ENCODE results near the gene MED10.
"Not testable (repeated sequence)": the region's sequence is repeated elsewhere in the genome, so short reads cannot be mapped to it uniquely, and the experiment has no call there.

MED10 gene

DNA sequence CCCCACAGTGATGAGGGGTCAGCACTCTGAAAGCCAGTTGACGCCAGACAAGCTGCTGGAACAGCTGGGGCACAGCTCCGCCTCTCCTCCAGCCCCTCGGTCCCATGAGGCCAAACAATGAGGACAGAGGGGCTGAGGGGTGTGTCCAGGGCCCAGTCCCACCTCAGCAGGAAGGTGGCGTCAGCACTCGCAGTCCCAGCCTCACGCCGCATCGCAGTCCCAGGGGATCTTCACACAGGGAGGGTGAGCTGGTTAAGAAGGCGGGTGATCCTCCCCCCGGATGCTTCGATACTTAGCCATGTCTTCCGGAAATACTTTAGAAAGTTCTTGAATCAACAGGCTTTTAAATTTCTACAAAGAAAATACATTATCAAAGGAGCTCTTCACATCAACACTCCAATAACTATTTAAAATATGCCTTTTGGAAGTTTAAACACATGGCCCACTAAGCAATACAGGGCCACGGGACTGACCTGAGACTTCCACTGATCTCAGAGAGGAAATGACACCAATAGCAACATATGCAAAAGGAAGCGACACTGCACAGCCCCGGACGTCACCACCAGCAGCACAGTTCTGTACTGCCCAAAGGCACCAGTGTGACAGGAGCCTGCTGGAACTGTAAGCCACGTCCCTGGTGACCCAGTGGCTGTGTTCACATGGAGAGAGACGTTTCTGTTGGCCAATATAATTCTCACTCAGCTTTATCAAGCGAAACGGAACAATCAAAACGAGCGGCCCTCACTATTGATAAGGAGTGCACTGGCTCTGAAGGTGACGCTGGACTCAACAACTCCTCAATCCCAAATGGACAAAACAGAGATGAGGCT is 5.9 kb downstream of the MED10 start:
- DNase-seq (ENCODE audit: low spot score), result no peak

DNA sequence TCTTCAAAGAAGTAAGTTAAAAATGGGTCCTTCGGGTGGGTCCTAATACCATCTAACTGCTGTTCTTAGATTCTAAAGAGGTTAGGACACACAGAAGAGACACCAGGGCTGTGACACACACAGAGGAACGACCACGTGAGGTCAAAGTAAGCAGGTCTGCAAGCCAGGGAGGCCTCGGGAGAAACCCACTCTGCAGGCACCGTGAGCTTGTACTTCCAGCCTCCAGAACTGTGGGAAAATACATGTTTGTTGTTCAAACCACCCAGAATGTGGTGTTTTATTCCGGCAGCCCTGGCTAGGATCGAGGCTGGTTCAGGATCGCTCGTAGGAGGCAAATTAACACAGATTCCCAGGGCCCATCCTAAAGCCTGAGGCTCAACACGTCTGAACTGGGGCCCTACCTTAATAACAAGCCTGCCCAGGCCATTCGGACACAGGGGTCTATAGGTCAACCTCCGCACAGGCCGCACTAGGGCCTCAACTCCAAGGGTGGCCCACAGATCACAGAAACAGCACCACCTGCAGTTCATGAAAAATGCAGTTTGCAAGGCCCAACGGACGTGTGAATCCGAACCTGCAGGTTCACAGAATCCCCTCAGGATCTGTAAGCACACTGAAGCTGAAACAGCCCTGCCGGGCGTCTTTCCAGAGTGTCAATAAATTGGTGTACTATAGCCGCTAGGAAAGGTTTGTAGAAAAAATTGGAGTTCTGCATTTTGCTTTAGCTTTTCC is 7.1 kb downstream of the MED10 start:
- no peak for DNase-seq (ENCODE audit: low spot score)

DNA sequence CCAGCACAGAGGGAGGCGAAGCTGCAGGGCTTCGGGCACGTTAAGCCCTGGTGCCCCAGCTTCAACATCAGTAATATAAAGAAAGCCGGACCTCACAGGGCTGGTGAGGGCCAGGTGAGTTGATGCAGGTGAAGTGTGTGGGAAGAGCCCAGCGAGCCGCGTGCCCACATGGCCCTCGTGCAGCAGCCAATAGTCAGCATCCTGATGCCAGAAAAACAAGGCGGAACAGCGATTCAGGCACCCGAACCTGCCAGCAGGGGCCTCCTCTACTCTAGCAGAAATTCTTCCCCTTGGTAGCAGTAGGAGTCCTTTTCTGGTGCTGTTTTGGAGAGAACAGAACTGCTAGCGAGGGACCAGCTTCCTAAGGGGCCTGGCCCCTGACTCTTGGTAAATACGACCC is 7.8 kb downstream of the MED10 start:
- no peak for DNase-seq (ENCODE audit: low spot score)

DNA sequence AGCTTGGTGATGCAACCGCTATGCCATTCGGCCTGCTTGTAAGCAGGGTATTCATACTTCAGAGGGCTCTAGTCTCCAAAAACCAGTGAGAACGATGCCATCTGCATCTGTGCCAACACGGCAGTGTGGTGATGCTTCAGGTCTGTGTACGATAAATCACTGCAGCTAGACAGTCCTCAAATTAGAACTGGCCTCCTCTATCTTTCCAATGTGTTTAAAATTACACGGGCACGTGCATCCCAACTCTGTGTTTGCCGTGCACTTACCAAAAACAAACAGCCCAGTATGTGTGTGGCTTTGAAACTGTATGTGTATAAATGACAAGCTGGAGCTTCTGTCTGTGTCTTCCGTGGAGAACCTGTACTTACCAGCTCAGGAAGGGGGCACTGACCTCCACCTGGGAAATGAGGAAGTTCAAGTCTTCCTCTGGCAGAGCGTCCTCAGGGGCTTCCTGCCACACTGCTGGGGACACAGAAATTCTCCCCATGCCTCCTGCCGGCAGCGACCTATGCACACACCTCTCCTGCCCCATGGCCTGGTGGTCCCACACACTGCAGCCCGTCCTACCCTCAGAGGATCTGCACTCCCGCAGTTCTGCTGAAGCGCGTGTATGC is 12.3 kb downstream of the MED10 start:
- peak; percentile 15 for DNase-seq (ENCODE audit: low spot score)

DNA sequence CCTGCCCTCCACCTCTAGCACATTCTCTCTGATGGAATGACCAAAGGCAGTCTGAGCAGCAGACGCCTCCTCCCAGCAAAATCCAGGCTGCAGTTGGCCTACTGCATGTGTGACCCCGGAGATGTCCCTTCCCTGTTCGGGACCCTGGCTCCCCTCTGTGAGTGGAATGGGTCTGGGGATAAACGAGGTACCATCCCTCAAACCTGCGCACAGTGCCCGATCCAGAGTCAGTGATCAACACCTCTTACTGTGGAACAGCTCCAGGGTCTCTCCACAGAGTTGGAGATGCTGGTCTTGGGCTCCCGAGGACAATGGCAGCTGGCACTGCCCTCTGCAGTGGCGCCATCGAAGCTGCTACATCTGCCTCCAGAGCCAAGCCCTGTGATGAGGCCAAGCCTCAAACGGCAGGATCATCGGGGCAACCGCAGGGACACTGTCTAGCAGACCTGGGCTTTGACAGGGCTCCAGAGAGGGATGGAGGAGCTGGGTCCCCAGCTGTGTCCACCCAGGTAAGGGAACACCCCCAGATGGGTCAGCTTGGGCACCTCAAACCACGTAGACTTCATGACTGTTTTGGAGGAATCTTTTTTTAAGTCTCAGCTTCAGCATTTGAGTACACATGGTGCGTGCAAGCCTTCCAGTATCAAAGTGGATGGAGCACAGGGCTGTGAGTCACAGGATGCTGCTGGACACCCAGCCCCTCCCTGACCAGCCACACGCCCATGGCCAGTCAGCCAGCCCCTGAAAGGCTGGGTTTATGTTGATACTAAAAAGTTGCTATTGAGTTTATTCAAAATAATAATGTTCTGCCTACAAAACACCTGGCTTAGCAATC is 13.0 kb downstream of the MED10 start:
- DNase-seq (ENCODE audit: low spot score), result no peak

DNA sequence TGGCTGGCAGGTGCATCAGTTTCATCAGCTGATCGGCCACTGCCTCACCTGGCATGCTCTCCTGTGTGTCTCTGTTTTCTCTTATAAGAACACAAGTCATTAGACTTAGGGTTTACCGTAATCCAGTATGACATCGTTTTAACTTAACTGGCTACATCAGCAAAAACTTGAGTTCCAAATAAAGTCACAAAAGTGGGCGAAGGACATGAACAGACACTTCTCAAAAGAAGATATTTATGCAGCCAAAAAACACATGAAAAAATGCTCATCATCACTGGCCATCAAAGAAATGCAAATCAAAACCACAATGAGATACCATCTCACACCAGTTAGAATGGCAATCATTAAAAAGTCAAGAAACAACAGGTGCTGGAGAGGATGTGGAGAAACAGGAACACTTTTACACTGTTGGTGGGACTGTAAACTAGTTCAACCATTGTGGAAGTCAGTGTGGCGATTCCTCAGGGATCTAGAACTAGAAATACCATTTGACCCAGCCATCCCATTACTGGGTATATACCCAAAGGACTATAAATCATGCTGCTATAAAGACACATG is 14.8 kb downstream of the MED10 start:
- DNase-seq (ENCODE audit: low spot score), result not testable (repeated sequence)

DNA sequence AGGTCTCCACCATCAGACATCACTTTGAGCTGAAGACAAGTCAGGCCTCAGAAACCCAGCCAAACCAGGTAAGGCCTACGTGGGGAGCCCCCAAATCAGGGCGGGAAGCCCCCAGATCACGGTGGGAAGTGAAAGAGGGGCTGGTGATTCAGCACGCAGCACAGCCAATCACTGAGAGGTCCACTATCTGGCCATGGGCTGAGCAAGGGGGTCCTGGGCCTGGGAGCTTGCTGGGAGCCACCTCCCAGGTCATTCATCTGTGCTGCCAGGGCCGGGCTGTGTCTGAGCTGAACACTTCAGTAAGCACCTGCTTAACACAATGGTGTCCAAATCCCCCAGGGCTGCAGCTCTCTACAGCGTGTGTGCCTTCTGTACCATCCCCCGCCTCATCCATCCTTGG is 15.5 kb downstream of the MED10 start:
- DNase-seq (ENCODE audit: low spot score), result no peak

DNA sequence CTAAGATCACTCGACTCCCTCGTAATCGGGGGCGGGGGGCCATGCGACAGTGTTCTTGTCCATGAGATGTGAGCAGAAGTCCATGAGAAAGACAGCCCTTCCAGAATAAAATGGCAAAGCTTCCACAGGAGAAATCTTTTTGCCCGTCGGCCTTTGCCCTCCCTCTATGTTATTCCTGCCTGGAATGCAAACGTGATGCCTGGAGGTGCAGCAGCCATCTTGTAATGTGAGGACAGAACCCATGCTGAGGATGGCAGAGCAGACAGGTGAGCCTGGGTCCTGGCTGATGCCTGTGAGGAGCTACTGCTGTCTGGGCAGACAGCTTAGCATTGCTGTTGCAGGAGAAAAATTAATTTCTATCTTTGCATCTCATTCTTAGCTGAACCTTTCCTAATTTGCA is 17.2 kb downstream of the MED10 start:
- no peak for DNase-seq (ENCODE audit: low spot score)

DNA sequence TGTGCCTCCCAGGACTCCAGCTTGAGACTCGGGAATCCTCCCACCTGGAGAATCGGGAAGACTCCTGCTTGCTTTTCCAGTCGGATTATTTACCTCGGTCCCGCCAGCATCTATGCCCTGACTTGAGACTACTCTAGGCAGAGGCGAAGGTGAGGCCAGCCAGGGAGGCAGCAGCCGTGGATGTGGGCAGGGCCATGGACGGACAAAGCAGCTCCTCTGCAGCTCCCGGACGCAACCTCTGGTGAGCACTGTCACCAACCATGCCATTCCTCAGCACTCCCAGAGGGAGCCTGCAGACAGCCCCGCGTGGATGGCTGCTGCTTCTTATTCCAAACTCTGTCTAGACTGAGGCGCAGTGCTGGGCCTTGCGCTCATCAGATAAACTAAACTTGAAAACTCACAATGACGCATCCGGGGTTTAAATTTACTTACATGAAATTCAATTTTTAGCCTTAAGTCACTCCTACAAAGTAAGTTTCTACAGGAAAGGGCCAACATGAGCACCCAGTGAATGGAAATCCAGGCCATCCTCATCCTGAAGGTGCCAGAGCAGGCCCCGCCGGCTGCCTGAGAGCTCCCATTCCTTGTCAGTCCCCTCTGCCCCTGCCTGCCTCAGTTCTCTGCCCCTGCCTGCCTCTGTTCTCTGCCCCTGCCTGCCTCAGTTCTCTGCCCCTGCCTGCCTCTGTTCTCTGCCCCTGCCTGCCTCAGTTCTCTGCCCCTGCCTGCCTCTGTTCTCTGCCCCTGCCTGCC is 17.8 kb downstream of the MED10 start:
- no peak for DNase-seq (ENCODE audit: low spot score)

DNA sequence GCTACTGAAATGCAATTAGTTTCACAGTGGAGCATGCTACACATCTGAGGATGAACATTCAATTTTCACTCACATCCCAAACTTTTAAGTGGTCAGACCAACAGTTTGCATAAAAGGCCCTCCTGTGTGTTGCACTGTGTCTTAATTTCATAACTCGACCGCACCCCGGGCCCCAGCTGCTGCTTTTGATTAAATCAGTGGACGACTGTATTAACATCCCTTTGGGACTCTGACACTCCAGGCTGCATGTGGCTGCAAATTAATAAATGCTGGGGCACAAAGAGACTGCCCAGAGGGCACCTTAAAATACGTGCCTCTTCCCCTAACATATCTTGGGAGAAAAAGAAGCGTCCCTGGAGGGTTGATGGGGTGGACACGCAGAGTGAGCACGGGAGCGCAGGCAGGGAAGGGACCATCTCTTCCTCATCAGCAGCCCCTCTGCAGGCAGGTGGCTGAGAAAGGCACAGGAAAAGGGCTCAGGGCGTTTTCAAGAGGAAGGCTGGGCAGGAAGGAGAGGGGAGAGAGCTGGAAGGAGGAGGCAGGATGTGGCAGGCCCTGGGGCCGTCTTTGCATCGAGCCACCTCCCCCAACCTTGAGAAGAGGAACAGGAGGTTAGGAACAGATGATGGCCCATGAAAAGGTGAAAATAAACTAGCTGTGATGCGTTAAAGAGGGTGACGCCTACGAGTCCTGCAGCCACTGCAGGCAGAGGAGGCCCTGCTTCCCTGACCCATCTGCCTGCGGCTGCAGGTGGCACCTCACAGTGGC is 18.6 kb downstream of the MED10 start:
- DNase-seq (ENCODE audit: low spot score), result no peak

DNA sequence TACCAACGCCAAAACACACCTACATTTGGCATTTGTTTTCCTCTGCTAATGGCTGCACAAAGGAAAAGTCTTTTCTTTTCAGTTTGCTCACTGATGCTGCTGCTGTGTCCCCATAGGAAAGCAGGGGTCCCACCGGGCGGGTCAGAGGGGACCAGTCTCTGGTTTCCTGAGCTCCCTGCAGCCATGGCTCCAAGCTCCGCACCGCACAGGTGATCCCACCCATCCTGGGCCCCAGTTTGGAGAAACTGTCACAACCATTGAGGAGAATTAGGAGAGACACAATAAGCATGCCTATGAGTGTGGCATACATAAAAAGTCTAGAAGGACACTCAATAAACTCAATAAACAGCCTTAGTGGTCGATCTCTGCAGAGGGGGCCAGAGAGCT is 19.9 kb downstream of the MED10 start:
- DNase-seq (ENCODE audit: low spot score), result no peak

DNA sequence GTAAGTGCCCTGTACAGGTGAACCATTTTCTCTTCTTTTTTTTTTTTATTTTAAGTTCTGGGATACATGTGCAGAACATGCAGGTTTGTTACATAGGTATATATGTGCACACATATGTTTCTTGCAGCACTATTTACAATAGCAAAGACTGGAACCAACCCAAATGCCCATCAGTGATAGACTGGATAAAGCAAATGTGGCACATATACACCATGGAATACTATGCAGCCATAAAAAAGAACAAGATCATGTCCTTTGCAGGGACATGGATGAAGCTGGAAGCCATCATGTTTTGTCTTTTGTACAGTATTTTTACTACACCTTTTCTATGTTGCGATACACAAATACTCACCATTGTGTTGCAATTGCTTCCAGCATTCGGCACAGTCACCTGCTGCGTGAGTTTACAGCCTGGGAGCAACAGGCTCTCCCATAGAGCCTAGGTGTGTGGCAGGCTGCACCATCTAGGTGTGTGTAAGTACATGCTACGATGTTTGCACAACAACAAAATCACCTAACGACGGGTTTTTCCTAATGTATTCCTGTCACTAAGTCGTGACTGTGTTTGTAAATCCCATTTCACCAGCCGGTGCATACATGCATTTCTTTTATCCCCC is 20.4 kb downstream of the MED10 start:
- not testable (repeated sequence) for DNase-seq (ENCODE audit: low spot score)

DNA sequence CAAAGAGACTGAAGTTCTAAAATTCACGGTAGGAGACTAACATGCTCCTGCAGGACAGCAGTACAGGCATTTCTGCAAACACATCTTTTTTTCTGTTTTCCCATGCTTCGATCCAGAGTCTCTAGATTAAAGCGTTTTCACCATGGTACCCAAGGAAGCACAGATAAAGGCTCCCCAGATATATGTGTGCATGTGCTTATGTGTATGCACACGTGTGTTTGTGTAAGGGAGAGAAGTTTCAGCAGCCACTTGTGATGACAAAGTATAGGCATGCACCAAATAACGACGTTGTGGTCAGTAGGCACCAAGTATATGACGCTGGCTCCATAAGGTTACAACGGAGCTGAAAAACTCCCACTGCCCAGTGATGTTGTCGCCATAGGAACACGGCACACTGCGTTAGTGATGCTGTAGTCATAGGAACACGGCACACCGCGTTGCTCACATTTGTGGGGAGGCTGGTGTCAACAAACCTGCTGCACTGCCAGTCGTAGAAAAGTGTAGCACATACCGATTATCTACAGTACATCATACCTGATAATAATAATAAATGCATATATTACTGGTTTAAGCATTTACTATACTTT is 21.7 kb downstream of the MED10 start:
- no peak for DNase-seq (ENCODE audit: low spot score)

DNA sequence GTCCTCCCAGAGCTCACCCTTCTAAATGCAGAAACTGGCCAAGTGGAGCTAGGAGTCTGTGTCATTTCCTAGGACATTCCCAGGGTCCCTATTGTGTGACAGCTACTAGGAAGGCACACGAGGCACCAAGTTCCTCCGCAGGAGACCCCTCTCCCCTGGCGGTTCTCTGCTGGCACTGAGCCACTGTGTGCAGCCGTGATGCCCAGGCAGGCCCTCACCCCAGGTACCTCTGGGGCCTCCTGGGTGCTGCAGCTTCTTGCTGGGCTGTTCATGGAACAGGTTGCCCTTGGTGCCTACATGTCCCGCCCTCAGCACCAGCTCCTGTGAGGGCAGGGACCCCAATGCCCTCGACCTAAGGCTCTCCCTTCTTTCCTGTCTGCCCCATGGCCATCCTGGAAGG is 23.1 kb downstream of the MED10 start:
- DNase-seq (ENCODE audit: low spot score), result no peak

DNA sequence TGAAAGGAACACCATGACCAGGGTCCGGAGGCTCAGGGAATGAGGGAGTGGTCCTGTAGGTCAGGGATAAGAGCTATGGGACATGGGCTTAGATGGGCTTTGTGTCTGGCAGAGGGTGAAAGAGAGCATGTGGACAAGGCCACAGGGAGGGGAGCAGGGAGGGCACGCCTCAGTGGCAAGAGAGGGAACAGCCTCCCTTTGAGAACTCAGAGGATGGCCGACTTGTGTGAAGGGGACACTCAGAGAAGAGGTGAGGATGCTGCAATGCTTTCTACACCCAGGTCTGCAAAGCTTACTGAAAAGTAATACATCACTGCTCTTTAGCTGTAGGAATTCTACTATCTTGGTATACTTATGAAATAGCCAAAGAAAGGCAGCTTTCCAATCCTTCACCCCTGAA is 23.5 kb downstream of the MED10 start:
- no peak for DNase-seq (ENCODE audit: low spot score)

DNA sequence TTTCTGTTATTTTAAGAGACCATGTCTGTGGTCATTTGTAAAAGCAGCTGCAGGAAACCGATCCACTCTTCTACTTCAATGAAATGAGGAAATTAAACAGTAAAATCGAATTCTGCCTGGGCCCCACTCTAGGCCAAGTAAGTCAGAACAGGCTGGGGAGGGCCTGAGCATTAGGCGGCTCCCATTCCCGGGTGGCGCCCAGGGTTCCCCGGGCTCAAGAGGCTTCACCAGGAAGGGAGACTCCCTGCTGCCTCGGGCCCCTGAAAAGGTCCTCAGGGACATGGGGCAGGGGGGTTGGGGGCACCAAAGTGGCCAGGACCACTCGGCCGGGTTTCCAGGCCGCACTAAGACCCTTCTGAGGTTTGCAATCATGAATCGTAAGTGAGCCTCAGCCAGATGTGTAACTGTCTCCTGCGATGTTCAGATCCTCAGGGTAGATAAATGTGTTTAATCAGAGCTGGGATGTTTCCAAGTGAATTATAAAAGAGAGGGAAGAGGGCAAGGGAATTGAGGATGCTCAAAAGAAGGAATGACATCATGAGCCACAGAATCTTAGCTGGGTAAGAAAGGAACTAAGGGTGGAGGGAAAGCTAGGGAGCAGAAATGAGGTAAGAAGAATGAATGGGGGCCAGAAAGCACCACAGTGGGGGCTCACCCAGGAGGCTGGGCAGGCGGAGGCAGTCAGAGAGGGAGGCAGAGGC is 24.6 kb downstream of the MED10 start:
- DNase-seq (ENCODE audit: low spot score), result no peak

DNA sequence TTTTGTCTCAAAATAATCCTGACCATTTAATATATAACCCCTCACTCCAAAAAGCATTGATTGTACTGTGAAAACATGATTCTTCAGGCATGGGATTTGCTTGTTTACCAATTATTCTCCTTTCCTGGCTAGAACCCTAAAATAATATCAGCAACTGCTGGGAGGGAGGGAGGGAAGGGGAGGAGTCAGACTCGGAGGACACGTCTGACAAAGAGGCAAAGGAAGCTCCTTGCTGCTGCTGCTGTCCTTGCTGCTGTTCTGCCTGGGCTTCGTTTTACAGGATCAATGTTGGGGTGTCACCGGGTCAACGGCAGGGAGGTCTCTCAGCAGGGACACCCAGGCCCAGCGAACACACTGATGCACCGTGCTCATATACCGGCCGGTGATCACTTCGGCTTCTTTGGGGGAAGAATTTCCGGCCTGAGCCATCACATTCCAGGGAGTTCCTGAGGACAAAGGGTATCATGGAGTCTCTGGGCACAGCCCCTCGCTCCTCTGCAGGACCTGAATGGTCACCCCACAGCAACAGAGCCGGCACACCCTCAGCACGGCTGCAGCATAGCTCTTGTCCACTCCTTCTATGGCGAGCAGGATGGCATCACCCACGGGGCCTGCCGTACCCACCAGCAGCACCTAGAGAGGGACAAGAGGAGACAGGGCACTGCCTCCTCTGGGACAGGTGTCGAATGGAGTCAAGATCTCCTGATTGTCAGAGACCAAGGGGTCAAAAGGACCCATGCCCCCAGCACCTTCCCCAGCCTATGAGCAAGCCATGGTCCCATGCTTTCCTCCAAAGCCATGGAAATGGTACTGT is 27.9 kb downstream of the MED10 start:
- no peak for DNase-seq (ENCODE audit: low spot score)

DNA sequence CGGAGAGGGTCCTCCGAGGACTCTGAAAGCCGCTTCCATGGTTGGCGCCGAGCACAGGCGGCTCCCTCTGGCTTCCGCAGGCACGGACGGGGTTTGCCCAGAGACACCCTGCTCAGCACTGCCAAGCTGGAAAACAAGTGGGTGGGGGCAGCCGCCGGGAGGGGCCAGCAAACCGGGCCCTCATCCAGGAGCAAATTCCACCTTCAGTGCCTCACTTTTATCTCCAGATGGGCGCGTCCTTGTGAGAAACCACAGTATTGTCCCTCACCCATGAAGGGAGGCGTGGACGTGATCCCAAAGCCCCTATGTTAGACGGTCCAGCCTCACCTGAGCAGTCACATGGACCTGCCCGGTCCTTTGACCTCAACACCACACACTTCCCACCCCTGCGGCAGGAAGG is 29.0 kb downstream of the MED10 start:
- no peak for DNase-seq (ENCODE audit: low spot score)
